IMR-90 (cell line): ENCODE results near the gene NR1H2. TPM values are rescaled to one million over a fixed set of nuclear protein-coding genes. Genes with fewer than 3 reads are reported as not detected.

Source experiments
- ATAC-seq: fragments of 200-7000 bp; cut with Tn5 transposase; 2 replicates; pipeline ENCODE4 v1.9.1; 2020; ENCODE audit warnings: low read depth, mild to moderate bottlenecking, moderate library complexity
- BruUV-seq: library from RNA; stranded (reverse); fragments of 400-500 nt; replicated peaks from 2 replicates; lab custom pipeline; 2021; lab: Mats Ljungman, UMichigan
- CTCF ChIA-PET: fragments of 300-600 bp; formaldehyde crosslinking; extraction: SDS; loops from one replicate; lab custom pipeline; 2021; ENCODE audit warnings: antibody characterized with exemption; lab: Yijun Ruan, JAX
- POLR2A ChIA-PET: fragments of 300-600 bp; sonication (Branson Sonifier 250); formaldehyde crosslinking; loops from one replicate; lab custom pipeline; 2022; ENCODE audit warnings: antibody characterized with exemption; ENCODE audit not compliant: unreplicated experiment; lab: Charles Lee
- DNase-seq: peaks from one replicate; pipeline ENCODE4 v3.0.0; 2013
- H2AFZ ChIP-seq: replicated peaks from 2 replicates; pipeline ENCODE3; 2013; ENCODE audit warnings: low read length, mild to moderate bottlenecking; ENCODE audit not compliant: poor library complexity
- H2AK5ac ChIP-seq: 2 replicates; pipeline ENCODE4 v1.6.1; 2013; ENCODE audit warnings: low read depth, low read length, inconsistent platforms
- H2AK9ac ChIP-seq: replicated peaks from 2 replicates; pipeline ENCODE3; 2013; ENCODE audit warnings: mild to moderate bottlenecking, low read depth, low read length, moderate library complexity; ENCODE audit not compliant: poor library complexity
- H2BK120ac ChIP-seq: 2 replicates; pipeline ENCODE4 v1.6.1; 2013; ENCODE audit warnings: low read depth, low read length, inconsistent platforms
- H2BK15ac ChIP-seq: 3 replicates; pipeline ENCODE4 v1.6.1; 2013; ENCODE audit warnings: low read depth, low read length, inconsistent platforms
- H2BK20ac ChIP-seq: 2 replicates; pipeline ENCODE4 v1.6.1; 2013; ENCODE audit warnings: low read depth, mild to moderate bottlenecking, inconsistent platforms, low read length, moderate library complexity
- H2BK5ac ChIP-seq: 2 replicates; pipeline ENCODE4 v1.6.1; 2013; ENCODE audit warnings: mild to moderate bottlenecking, low read depth, low read length, inconsistent platforms; ENCODE audit not compliant: poor library complexity, severe bottlenecking
- H3K14ac ChIP-seq: replicated peaks from 2 replicates; pipeline ENCODE4 v1.6.1; 2013; ENCODE audit warnings: low read depth, low read length, inconsistent platforms
- H3K18ac ChIP-seq: 2 replicates; pipeline ENCODE4 v1.6.1; 2013; ENCODE audit warnings: low read depth, low read length, control low read depth
- H3K23ac ChIP-seq: 2 replicates; pipeline ENCODE4 v1.6.1; 2013; ENCODE audit warnings: low read depth, low read length, inconsistent platforms
- H3K27ac ChIP-seq: 2 replicates; pipeline ENCODE4 v1.5.1; 2013; ENCODE audit warnings: mild to moderate bottlenecking, control low read depth, low read length; ENCODE audit not compliant: insufficient read depth
- H3K27me3 ChIP-seq: 2 replicates; pipeline ENCODE4 v1.6.1; 2013; ENCODE audit warnings: low read length; ENCODE audit not compliant: control insufficient read depth, insufficient read depth
- H3K36me3 ChIP-seq: 2 replicates; pipeline ENCODE4 v1.6.1; 2013; ENCODE audit warnings: low read length, mixed read lengths; ENCODE audit not compliant: control insufficient read depth, insufficient read depth
- H3K4ac ChIP-seq: 2 replicates; pipeline ENCODE4 v1.6.1; 2013; ENCODE audit warnings: low read depth, low read length, inconsistent platforms
- H3K4me1 ChIP-seq: 2 replicates; pipeline ENCODE4 v1.6.1; 2013; ENCODE audit warnings: low read length, mixed read lengths; ENCODE audit not compliant: control insufficient read depth, insufficient read depth
- H3K4me2 ChIP-seq: 2 replicates; pipeline ENCODE4 v1.6.1; 2013; ENCODE audit warnings: low read depth, mild to moderate bottlenecking, control low read depth, low read length, moderate library complexity
- H3K4me3 ChIP-seq: 2 replicates; pipeline ENCODE4 v1.5.1; 2013; ENCODE audit warnings: low read depth, mild to moderate bottlenecking, control low read depth, low read length, moderate library complexity; ENCODE audit not compliant: insufficient read depth
- H3K56ac ChIP-seq: 2 replicates; pipeline ENCODE4 v1.6.1; 2013; ENCODE audit warnings: low read length, inconsistent platforms; ENCODE audit not compliant: insufficient read depth; ENCODE audit errors: extremely low read depth
- H3K79me1 ChIP-seq, 2 experiments: 2 replicates each; pipeline ENCODE4 v1.6.1; 2013; ENCODE audit warnings: low read length in 2 of 2, inconsistent platforms in 1 of 2, low read depth in 1 of 2
- H3K9ac ChIP-seq: 2 replicates; pipeline ENCODE4 v1.6.1; 2013; ENCODE audit warnings: low read depth, low read length, control low read depth
- H3K9me1 ChIP-seq: 2 replicates; pipeline ENCODE4 v1.6.1; 2013; ENCODE audit warnings: low read length, inconsistent platforms; ENCODE audit not compliant: insufficient read depth
- H3K9me3 ChIP-seq: 2 replicates; pipeline ENCODE4 v1.6.1; 2013; ENCODE audit warnings: low read length; ENCODE audit not compliant: control insufficient read depth, insufficient read depth
- H4K20me1 ChIP-seq: 2 replicates; pipeline ENCODE4 v1.6.1; 2013; ENCODE audit warnings: low read length, inconsistent platforms; ENCODE audit not compliant: insufficient read depth
- H4K5ac ChIP-seq: 2 replicates; pipeline ENCODE4 v1.6.1; 2013; ENCODE audit warnings: mild to moderate bottlenecking, low read depth, low read length, control low read depth
- H4K8ac ChIP-seq, 2 experiments: 2 replicates each; pipeline ENCODE4 v1.6.1; 2013; ENCODE audit warnings: low read depth in 2 of 2, low read length in 2 of 2, control low read depth in 1 of 2, inconsistent platforms in 1 of 2
- H4K91ac ChIP-seq: 2 replicates; pipeline ENCODE4 v1.6.1; 2013; ENCODE audit warnings: low read depth, low read length, inconsistent platforms; ENCODE audit not compliant: insufficient read depth
- BHLHE40 ChIP-seq: fragments of 150-350 bp; IDR thresholded peaks from 2 replicates; pipeline ENCODE4 v1.6.1; 2016; ENCODE audit warnings: mild to moderate bottlenecking, low read depth, low read length
- CEBPB ChIP-seq: IDR thresholded peaks from 2 replicates; pipeline ENCODE4 v1.6.1; 2012; ENCODE audit warnings: low read depth, low read length, improper control_type of control experiment
- FOS ChIP-seq: fragments of 150-350 bp; IDR thresholded peaks from 2 replicates; pipeline ENCODE4 v1.6.1; 2016; ENCODE audit warnings: low read depth, low read length
- MAFK ChIP-seq: IDR thresholded peaks from 2 replicates; pipeline ENCODE4 v1.6.1; 2012; ENCODE audit warnings: low read depth, low read length, improper control_type of control experiment
- MAZ ChIP-seq: IDR thresholded peaks from 2 replicates; pipeline ENCODE4 v1.6.1; 2012; ENCODE audit warnings: low read depth, mild to moderate bottlenecking, low read length, improper control_type of control experiment, moderate library complexity, borderline replicate concordance
- POLR2A ChIP-seq: IDR thresholded peaks from 2 replicates; pipeline ENCODE4 v1.6.1; 2012; ENCODE audit warnings: mild to moderate bottlenecking, low read depth, low read length
- RAD21 ChIP-seq: IDR thresholded peaks from 2 replicates; pipeline ENCODE4 v1.6.1; 2012; ENCODE audit warnings: low read length, improper control_type of control experiment
- RCOR1 ChIP-seq: IDR thresholded peaks from 2 replicates; pipeline ENCODE4 v1.6.1; 2012; ENCODE audit warnings: mild to moderate bottlenecking, low read length, improper control_type of control experiment; ENCODE audit not compliant: insufficient replicate concordance
- RFX5 ChIP-seq: IDR thresholded peaks from 2 replicates; pipeline ENCODE4 v1.8.0; 2012; ENCODE audit warnings: low read depth, mild to moderate bottlenecking, low read length, moderate library complexity
- WGBS, 2 experiments: methylation state at CpG; one replicate each; pipeline versions ENCODE4 v1.1.5 to v1.1.7; 2013; ENCODE audit warnings: missing lambda C conversion rate in 2 of 2; ENCODE audit not compliant: insufficient read length in 1 of 2; ENCODE audit errors: extremely low coverage in 2 of 2; 5-methylcytosine and 5-hydroxymethylcytosine counted together
- dilution Hi-C: fragments of 300-500 bp; cut with HindIII; formaldehyde crosslinking; loops from one replicate; pipeline ENCODE4 v1.14.3; 2018; ENCODE audit warnings: low sequenced_read_pairs; ENCODE audit not compliant: unreplicated experiment
- in situ Hi-C: fragments of 300-500 bp; cut with MboI; formaldehyde crosslinking; loops from 3 replicates; pipeline ENCODE4 v1.14.3; 2019; ENCODE audit warnings: low sequenced_read_pairs, inconsistent platforms, mixed read lengths
- intact Hi-C: fragments of 100-400 bp; cut with micrococcal nuclease; formaldehyde crosslinking; loops from 2 replicates; pipeline ENCODE4 v1.10.0; 2022
- polyA plus RNA-seq, 3 experiments: library from polyadenylated mRNA; depleted of rRNA; stranded (reverse); fragments of >200 nt; gene quantifications; 2 replicates each; pipeline ENCODE4 v1.2.3, GENCODE V29; 2012; ENCODE audit warnings: low replicate concordance in 1 of 3
- total RNA-seq: library from RNA; depleted of rRNA; stranded (reverse); fragments of >200 nt; gene quantifications from 2 replicates; pipeline ENCODE4 v1.2.3, GENCODE V29; 2012
- TF ChIP-seq, protein P1 (sequence below): conservative IDR thresholded peaks from 2 replicates; pipeline ENCODE4 v1.5.1; 2012; ENCODE audit warnings: mild to moderate bottlenecking, low read depth, low read length, improper control_type of control experiment
- TF ChIP-seq, protein P2 (sequence below): fragments of 150-350 bp; IDR thresholded peaks from 2 replicates; pipeline ENCODE4 v1.6.1; 2017; ENCODE audit warnings: mild to moderate bottlenecking, antibody characterized with exemption, low read length, low read depth

NR1H2 gene
- total and polyA plus RNA-seq, 2 of the 4 experiments (the other 2 are of a cell fraction) = 37.8 to 48.4 TPM

DNA sequence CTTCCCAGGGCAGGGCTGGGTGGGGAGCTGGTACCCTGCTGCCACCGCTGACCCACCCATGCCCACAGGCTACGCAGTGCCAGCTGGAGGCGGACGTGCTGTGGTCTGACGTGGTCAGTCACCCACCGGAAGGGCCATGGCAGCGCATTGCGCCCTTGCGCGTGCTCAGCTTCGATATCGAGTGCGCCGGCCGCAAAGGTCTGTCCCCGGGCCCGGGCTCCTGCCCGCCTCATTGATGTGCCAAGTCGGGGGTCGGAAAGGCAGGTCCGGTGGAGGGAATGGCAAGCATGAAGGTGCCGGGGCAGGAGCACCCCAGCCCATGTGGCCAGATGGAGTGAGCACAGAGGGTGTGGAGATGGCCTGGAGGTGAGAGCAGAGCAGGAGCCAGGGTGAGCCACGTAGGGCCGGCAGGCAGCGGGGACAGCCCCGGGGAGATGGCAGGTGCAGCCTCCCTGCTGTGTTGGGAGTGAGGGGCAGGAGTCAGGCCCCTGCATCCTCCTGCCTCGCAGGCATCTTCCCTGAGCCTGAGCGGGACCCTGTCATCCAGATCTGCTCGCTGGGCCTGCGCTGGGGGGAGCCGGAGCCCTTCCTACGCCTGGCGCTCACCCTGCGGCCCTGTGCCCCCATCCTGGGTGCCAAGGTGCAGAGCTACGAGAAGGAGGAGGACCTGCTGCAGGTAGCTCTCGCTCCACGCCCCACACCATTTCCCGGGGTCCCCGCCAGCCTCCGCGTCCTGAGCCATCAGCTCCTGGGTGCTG lies 26.5 kb downstream of the NR1H2 start (continued):
- TF ChIP-seq, protein P1, sequence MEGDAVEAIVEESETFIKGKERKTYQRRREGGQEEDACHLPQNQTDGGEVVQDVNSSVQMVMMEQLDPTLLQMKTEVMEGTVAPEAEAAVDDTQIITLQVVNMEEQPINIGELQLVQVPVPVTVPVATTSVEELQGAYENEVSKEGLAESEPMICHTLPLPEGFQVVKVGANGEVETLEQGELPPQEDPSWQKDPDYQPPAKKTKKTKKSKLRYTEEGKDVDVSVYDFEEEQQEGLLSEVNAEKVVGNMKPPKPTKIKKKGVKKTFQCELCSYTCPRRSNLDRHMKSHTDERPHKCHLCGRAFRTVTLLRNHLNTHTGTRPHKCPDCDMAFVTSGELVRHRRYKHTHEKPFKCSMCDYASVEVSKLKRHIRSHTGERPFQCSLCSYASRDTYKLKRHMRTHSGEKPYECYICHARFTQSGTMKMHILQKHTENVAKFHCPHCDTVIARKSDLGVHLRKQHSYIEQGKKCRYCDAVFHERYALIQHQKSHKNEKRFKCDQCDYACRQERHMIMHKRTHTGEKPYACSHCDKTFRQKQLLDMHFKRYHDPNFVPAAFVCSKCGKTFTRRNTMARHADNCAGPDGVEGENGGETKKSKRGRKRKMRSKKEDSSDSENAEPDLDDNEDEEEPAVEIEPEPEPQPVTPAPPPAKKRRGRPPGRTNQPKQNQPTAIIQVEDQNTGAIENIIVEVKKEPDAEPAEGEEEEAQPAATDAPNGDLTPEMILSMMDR = no peak

DNA sequence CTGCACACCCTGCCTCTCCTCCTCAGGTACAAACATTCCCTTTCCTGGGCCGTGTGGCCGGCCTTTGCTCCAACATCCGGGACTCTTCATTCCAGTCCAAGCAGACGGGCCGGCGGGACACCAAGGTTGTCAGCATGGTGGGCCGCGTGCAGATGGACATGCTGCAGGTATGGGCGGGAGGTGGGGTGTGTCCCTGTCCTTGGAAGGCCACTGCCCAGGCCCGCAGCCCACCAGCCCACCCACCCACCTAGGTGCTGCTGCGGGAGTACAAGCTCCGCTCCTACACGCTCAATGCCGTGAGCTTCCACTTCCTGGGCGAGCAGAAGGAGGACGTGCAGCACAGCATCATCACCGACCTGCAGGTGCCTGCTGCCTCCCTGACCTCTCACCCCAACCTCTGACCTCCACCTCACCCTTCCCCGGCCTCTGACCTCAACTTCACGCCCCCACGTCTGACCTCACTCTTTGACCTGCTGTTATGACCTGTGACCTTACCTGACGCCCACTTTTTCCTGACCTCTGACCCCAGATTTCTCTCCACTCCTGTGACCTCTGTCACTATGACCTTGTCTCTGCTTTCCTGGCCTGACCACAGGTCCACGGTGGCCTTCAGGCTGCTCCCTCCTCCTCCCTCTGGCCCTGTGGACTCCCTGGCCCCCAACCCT lies 30.0 kb downstream of the NR1H2 start:
- no peak overlapping the region for H3K4me2 ChIP-seq
- CTCF ChIA-PET = no interaction called here
- no peak overlapping the region for H3K56ac ChIP-seq
- H3K79me1 ChIP-seq = no peaks in the 10 kb centered on the region
- dilution Hi-C loops = no loop called here
- H4K5ac ChIP-seq = no peak overlapping the region
- H3K9ac ChIP-seq = no peak overlapping the region
- H2BK120ac ChIP-seq = no peak overlapping the region
- H3K27me3 ChIP-seq = no peaks in the 10 kb centered on the region
- H3K4me1 ChIP-seq = no peaks in the 10 kb centered on the region
- no peak overlapping the region for H3K4me3 ChIP-seq
- no peak overlapping the region for H4K8ac ChIP-seq
- BruUV-seq = no TSS peak
- H2AK9ac ChIP-seq = no peak overlapping the region
- H2BK15ac ChIP-seq = no peak overlapping the region
- POLR2A ChIA-PET = no interaction called here
- WGBS, 2 experiments = 85% methylated on average over 8 of the region's 22 CpGs; no CpG with 5 or more reads in 1 of the 2 experiments
- H2BK20ac ChIP-seq = no peak overlapping the region
- no peak overlapping the region for H3K14ac ChIP-seq
- no peak overlapping the region for H2BK5ac ChIP-seq
- H2AFZ ChIP-seq = no peak overlapping the region
- no peak for ATAC-seq
- H3K27ac ChIP-seq = no peak overlapping the region
- intact Hi-C loops = no loop called here
- no peak overlapping the region for H4K91ac ChIP-seq
- no peak overlapping the region for H3K18ac ChIP-seq
- no peak for DNase-seq
- H3K9me3 ChIP-seq = no peaks in the 10 kb centered on the region
- no peaks in the 10 kb centered on the region for H4K20me1 ChIP-seq
- no peak overlapping the region for H3K23ac ChIP-seq
- no peak overlapping the region for H2AK5ac ChIP-seq
- peaks cover 14% of the 10 kb centered on the region for H3K36me3 ChIP-seq
- in situ Hi-C loops = no loop called here
- no peaks in the 10 kb centered on the region; the same call in 1 of the 2 replicates for H3K9me1 ChIP-seq
- H3K4ac ChIP-seq = no peak overlapping the region
- TF ChIP-seq FOS (no peak), RAD21 (no peak), POLR2A (no peak), RCOR1 (no peak), MAZ (no peak), RFX5 (no peak), CEBPB (no peak), BHLHE40 (no peak), MAFK (no peak)
- TF ChIP-seq, protein P2, sequence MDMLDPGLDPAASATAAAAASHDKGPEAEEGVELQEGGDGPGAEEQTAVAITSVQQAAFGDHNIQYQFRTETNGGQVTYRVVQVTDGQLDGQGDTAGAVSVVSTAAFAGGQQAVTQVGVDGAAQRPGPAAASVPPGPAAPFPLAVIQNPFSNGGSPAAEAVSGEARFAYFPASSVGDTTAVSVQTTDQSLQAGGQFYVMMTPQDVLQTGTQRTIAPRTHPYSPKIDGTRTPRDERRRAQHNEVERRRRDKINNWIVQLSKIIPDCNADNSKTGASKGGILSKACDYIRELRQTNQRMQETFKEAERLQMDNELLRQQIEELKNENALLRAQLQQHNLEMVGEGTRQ = no peak
